ENCODE results near the gene STAM2.

- TF ChIP-seq CTCF (IDR thresholded peaks at IDR 0.05; ENCODE audit: low read length) (no peak), EZH2phosphoT487 (IDR thresholded peaks at IDR 0.05; ENCODE audit: low read length) (no peak)
Observed at GRCh38 chr2:152166633-152167032, 8.9 kb downstream of the STAM2 start.
